SKM-1 treated with dmso at 0.1 percent for 144 hours (cell line): ENCODE measurements around the gene TRIM24.
A peak's percentile ranks its signal among the peaks of the same experiment; 100 is the strongest.
"Not testable (repeated sequence)": the region's sequence is repeated elsewhere in the genome, so short reads cannot be mapped to it uniquely, and the experiment has no call there.

ENCODE experiments used
- DNase-seq: peaks from one replicate; lab custom pipeline; 2025; ENCODE audit not compliant: unreplicated experiment; lab: John Stamatoyannopoulos, UW

The TRIM24 gene

DNA sequence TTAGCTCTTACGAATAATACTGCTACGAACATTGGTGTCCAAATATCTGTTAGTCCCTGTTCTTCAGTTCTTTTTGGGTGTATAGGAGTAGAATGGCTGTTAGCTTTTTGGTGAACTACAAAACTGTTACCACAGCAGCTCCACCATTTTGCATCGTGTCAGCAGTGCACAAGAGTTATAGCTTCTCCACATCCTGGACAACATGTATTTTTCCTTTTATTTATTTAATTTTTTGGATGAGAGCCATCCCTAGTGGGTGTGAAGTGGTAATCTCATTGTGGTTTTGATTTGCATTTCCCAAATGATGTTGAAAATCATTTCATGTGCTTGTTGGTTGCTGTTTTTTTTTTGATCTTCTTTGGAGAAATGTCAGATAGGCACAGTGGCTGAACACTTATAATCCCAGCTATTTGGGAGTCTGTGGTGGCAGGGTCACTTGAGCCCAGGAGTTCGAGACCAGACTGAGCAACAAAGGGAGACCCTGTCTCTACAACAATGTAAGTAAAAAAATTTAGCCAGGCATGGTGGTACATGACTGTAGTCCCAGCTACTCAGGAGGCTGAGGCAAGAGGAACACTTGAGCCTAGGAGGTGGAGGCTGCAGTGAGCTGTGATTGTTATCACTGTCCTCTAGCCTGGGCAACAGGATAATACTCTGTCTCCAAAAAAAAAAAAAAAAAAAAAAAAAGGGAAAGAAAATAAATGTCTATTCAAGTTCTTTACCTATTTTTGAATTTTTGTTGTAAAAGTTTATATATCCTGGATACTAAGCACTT, 31.7 kb downstream of the TRIM24 start:
- no peak for DNase-seq

DNA sequence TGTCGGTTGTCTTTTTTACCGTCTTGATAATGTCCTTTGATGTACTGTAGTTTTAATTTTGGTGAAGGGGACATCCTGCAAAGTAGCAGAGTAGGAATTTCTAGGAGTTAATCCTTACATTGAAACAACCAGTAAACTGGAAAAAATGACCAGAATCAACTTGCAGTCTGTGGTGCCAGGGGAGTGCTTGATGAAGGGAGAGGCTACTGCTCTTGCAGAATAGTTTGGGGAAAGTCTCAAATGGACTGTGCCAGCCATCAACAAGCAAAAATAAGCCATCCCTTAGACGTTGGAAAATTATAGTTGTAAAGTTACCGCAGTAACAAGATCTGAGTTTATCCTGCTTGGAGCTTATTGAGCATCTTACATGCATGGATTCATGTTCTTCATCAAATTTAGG, 32.4 kb downstream of the TRIM24 start:
- no peak for DNase-seq

DNA sequence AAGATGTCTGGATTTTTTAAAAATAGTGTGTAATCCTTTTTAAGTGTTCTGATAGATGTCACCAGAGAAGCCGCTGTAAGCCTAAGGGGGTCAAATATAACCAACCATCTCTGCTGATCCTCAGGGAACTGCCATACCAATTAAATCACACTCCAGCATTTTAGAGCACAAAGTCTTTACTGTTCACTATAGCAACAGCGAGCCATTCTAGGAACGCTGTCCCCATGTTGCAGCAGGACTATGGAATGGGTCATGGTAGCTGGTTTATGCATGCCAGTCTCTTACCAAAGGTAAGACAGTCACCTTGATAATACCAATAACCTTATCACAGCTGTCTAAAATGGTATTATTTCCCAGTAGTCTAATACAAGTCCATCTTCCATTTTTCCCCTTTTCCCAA, 33.5 kb downstream of the TRIM24 start:
- no peak for DNase-seq

DNA sequence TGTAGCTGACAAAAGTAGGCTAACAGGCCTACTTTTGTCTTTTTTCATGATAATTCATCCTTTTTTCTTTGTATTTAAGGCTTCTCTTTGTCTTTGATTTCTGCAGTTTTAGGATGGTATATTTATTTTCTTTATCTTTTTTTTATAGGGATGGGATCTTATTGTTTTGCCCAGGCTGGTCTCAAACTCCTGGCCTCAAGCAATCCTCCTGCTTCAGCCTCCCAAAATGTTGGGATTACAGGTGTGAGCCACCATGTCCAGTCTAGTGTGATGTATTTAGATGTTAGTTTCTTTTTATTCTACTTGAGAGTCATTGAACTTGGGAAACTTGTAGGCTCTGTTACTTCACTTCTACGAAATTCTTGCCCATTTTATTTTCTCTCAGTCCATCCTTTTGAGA, 35.4 kb downstream of the TRIM24 start:
- DNase-seq: no peak

DNA sequence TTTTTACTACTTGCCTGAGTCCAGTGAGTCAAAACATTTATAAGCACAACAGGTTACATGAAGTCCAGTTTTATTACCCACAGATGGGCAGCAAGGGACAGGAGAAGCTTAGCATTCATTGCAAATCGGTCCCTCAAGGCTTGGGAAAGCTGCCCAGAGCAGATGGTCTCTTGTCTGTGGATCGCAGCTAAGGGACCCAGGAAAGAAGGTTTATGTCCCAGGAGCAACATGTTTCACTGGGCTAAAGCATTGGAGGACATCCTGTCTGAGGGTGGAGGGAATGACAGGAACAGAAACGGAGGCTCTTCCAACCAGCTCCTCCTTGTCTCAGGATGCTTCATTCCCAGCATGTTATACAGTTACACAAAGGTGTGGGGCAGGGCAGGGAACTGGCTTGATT, 39.3 kb downstream of the TRIM24 start:
- DNase-seq: no peak

DNA sequence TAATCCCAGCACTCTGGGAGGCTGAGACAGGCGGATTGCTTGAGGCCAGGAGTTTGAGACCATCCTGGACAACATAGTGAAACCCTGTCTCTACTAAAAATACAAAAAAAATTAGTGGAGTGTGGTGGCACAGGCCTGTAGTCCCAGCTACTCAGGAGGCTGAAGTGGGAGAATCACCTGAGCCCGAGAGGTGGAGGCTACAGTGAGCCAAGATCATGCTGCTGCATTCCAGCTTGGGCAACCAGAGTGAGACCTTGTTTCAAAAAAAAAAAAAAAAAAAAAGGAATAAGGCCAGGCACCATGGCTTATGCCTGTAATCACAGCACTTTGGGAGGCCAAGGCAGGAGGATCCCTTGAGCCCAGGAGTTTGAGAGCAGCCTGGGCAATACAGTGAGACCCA, 40.2 kb downstream of the TRIM24 start:
- not testable (repeated sequence) for DNase-seq

DNA sequence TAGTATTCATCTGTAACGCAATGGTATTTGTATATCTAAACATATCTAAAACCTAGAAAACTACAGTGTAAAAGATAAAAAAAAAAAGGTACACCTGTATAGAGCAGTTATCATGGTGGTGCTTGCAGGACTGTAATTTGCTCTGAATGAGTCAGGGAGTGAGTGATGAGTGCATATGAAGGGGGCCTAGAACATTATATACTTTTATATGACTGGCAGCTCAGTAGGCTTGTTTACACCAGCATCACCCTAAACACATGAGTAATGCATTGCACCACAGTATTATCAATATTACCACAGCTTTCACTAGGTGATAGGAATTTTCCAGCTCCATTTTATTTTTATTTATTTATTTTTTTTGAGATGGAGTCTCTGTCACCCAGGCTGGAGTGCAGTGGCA, 40.8 kb downstream of the TRIM24 start:
- DNase-seq: no peak

DNA sequence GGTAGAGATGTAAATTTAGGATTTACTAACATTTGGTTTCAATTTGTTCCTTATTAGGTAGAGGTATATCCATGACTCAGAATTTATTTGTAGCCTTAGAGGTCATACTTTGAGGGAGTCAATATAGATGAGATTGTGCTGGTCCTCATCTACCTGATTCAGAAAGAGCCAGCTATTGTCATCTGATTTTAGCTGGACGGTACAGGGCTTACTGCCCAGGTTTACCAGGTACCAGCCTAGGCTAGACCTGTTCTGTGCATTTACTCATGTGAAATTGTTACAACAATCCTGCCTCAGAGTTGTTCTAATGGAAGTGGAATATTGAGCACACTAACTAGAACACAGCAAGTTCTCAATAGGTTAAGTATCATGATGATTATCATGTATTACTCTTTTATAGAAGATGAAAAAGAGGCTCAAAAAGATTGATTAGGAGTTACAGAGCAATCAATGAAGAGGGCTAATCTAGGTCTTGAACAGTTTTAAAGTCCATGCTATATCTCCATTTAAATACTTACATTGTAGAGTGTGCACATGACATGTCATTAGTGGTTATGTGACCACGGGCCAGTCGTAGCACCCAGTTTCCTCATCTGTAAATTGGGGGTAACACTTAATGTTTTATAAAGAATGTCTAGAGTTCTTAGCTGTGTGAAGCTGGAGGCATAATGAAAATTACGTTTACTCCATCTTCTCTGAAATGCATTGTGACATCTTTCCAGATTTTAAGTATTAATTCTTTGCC, 42.1 kb downstream of the TRIM24 start:
- no peak for DNase-seq

DNA sequence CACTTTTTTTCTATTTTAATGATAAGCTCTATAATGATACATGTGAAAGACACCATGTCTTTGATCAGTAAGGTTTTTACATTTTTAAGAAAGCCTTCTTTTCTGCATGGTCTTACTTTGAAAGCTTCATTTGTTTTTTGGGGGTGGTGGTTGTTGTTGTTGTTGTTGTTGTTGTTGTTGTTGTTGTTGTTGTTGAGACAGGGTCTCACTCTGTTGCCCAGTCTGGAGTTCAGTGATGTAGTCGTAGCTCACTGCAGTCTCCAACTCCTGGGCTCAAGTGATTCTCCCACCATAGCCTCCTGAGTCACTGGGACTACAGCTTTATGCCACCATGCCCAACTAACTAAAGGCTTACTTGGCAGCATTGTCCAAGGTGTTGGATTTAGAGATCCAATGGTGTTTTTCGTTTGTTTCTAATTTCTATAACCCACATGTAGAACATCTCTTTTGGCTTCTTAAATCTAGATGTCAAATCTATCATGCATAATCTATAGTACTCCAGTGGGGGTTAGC, 45.4 kb downstream of the TRIM24 start:
- DNase-seq: no peak

DNA sequence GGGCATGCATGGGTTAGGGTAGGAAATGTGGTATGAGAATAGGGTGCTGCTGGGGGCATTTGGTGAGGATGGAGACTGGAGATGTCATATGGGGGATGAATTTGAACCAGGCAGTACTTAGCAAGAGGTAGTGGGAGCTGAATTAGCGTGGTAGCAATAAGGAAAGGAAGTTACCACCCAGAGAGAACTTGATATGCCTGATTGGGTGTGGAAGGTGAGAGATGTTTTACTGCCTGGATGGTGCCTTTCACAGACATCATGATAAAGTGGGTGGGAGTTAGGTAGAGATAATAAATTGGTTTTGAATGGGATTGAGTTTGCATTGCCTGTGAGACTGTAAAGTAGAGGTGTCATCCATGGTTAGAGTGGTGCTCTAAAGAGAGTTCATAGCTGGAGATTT, 46.7 kb downstream of the TRIM24 start:
- DNase-seq: no peak

DNA sequence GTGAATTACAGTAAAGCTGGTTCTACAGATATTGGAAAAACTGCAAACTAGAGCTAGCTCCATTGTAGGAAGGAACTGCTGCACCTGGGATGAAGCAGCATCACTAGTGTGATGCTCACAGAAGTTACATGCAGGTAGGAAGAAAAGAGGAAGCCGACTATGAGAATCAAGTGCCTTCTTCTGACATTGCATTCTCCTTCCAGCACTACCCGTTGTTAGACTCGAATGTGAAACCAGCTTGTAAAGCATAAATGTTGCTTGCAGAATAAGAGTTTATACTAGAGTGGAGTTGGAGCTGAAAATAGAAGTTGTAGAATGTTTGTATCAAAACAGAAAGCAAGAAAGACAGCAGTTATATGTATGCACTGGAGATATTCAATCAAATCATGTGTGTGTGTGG, 49.9 kb downstream of the TRIM24 start:
- DNase-seq: no peak

DNA sequence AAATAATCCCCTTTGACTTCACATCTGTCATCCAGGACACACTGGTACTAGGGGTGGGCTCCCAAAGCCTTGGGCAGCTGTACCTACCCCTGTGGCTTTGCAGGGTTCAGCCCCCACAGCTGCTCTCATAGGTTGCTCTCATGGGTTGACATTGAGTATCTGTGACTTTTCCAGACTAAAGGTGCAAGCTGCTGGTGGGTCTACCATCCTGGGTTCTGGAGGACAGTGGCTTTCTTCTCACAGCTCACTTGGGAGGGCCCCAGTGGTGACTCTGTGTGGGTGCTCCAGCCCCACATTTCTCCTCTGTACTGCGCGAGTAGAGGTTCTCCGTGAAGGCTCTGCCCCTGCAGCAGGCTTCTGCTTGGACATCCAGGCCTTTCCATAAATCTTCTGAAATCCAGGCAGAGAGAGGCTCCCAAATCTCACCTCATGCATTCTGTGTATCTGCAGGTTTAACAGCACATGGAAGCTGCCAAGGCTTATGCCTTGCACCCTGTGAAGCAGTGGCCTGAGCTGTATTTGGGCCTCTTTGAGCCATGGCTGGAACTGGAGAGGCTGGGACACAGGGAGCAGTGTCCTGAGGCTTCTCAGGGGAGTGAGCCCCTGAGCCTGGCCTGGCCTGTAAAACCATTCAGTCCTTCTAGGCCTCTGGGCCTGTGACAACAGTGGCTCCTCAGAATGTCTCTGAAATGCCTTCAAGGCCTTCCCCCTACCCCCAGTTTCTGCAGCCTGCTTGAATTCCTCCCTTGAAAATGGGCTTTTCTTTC, 52.2 kb downstream of the TRIM24 start:
- DNase-seq: no peak

DNA sequence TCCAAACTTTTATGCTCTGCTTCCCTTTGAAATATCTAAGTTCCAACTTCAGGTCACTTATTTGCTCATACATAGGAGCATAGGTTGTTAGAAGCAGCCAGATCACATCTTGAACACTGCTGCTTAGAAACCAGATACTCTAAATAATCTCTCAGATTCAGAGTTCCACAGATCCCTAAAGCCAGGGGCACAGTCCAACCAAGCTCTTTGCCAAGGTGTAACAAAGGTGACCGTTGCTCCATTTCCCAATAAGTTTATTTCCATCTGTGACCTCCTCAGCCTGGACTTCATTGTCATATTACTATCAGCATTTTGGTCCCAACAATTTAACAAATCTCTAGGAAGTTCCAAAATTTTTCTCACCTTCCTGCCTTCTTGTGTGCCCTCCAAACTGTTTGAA, 52.8 kb downstream of the TRIM24 start:
- DNase-seq: no peak

DNA sequence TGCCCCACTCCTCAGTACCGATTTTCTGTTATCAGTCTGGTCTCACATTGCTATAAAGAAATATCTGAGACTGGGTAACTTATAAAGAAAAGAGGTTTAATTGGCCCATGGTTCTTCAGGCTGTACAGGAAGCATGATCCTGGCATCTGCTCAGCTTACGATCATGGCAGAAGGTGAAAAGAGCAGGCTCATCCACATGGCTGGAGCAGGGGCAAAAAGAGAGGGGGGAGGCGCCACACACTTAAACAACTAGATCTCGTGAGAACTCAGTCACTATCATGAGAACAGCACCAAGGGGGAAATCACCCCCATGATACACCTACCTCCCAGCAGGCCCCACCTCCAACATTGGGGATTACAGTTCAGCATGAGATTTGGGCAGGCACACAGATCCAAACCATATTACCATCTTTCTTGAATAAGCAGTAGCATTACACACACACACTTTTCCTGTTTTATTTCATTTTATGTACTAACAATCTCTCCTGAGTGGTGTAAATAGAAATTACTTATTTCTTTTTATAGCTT, 53.3 kb downstream of the TRIM24 start:
- no peak for DNase-seq

DNA sequence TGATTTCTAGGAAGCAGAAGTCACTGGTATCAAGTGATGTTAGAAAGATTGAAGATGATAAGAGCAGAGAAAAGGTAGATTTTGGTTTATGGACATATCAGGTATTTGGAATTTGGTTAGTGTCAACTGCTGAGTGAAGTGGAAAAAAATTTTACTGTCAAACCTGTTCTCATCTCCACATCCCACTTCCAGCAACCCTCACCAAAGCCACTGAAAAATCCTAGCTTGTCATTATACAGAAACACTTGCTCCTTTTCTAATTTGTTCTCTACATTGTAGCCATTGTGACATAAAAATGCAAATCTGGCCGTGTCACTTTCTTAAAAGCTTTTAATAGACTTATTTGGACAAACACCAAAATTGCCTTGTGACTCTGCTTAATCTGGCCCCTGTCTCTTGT, 54.0 kb downstream of the TRIM24 start:
- no peak for DNase-seq

DNA sequence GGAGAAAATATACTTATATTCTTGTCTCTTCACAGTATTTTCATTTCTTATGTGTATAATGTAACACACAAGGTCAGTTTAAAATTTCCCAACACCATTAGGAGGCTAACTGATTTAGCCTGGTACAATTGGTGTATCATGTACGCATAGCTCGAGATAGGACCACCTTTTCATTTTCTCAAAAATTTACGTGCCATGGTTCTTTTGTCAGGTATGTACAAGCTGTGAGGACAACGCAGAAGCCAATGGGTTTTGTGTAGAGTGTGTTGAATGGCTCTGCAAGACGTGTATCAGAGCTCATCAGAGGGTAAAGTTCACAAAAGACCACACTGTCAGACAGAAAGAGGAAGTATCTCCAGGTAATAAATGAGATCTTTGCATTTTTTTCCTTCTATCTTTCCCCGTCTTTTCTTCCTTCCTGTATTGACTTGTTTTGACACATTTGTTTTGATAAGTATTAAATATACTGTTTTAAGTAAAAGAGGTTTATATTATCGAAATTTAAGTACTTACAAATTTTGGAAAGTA, 55.0 kb downstream of the TRIM24 start:
- DNase-seq: peak; percentile 16

DNA sequence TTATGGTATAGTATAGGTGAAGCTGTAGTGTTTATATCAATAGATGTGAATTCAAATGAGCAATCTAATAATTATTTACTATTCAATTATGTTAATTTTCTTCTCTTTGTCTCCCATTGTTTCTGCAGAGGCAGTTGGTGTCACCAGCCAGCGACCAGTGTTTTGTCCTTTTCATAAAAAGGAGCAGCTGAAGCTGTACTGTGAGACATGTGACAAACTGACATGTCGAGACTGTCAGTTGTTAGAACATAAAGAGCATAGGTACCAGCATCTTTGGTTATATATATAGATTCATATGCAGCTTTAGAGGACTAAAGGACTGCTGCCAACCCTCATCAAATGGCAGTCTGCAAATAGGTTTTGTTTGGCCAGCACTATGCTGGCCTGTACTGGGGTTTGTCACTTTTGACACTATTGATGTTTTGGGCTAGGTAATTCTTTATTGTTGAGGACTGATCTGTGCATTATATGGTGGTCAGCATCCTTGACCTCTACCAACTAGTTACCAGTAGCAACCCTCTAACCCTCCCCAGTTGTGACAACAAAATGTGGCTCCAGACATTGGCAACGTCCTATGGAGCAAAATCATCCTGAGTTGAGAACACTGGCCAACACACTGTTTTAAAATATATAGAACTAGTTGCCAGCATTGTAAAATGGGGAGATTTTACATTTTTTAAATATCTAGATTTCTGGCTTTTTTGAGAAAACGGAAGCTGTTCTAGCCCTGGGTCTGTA, 59.2 kb downstream of the TRIM24 start:
- no peak for DNase-seq

DNA sequence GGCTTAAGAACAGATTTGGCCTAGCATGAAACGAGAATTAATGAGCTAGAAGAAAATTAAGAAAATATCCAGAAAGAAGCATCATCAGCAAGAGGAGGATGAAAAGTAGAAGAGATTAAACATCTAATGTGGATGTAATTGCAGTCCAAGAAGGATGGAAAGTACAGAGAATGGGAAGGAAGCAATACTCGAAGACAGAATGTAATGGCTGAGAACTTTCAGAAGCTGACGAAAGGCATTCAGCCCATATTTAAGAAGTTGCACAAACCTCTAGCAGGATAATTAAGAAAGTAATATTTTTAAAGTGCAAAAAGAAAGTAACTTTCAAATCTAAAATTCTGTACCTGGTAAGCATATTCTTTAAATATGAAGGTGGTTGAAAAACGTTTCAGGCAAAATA, 60.7 kb downstream of the TRIM24 start:
- DNase-seq: no peak

DNA sequence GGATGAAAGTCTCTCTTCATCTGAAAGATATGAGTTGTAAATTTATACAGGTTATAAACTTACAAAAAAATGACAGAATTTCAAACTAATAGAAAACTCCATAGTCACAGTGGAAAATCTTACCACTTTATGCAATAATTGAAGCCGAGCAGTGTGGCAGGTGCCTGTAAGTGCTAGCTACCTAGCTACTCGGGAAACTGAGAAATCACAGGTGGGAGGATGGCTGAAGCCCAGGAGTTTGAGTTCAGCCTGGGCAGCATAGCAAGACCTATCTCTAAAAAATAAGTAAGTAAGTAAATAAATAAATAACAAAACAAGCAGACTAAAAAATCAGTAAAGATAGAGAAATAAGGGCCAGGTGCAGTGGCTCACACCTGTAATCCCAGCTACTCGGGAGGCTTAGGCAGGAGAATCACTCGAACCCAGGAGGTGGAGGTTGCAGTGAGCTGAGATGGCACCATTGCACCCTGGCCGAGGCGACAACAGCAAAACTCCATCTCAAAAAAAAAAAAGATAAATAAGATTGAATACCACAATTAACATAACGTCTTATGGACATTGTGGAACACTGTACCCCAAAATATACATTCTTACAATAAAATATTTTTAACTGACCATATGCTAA, 61.9 kb downstream of the TRIM24 start:
- no peak for DNase-seq

DNA sequence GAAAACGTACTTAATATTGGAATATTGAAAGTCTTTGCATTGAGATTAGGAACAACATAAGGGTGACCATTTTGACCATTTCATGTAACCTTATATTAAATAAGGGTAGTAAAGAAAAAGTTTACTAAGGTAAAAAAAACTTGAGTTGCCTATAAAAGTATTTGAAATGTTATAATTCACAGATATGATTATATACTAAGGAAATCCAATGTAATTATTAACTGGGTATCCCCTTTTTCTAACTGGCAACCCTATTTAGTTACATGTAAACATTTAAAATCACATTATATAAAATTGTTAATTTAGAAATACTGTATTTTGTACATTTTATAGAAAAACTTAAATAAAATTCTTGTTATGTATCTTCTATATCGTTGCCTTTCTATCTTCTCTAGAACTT, 64.2 kb downstream of the TRIM24 start:
- DNase-seq: no peak
